GM19193 (cell line): ENCODE results near the gene PDX1.

Experiments
- POLR2A ChIP-seq: IDR thresholded peaks from 4 replicates; pipeline ENCODE4 v1.6.1; 2011; ENCODE audit not compliant: insufficient read depth, insufficient read length; ENCODE audit errors: extremely low read depth

PDX1 gene

DNA sequence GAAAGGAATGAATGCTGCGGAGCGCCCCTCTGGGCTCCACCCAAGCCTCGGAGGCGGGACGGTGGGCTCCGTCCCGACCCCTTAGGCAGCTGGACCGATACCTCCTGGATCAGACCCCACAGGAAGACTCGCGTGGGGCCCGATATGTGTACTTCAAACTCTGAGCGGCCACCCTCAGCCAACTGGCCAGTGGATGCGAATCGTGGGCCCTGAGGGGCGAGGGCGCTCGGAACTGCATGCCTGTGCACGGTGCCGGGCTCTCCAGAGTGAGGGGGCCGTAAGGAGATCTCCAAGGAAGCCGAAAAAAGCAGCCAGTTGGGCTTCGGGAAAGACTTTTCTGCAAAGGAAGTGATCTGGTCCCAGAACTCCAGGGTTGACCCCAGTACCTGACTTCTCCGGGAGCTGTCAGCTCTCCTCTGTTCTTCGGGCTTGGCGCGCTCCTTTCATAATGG, 8.6 kb downstream of the PDX1 start:
- no peak for TF ChIP-seq POLR2A

DNA sequence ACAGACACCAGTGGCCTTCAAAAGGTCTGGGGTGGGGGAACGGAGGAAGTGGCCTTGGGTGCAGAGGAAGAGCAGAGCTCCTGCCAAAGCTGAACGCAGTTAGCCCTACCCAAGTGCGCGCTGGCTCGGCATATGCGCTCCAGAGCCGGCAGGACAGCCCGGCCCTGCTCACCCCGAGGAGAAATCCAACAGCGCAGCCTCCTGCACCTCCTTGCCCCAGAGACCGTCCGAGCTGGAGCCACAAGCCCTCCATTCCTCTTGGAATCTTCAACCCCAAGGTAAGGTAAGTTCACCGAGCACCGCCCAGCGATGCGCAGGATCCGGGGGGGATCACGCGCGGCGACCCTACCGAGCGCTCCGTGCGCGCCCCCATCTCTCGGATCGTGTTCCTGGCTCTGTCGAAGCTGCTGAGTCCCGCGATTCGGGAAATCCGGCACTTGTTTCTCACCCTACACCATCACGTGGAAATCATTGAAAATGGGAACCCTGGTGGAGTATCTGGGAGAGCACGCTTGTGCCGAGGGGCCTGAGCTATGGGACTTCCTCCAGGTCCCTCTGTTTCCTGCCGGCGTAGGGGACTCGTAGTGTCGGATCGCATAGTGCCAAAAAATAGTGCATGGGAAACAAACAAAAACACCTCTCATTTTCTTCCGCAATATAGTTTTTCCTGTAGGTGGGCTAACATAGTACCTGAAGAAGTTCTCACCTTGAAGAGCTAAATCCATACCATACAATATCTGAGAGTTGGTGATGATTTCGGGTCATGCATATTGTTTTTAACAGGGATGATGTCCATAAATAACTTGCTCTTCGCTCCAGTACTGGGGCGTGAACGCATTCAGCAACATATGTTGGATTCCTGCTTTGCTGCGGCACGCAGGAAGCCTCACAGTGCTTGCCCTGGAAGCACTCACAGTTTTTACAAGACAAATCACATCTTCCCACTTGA, 9.3 kb downstream of the PDX1 start:
- no peak for TF ChIP-seq POLR2A

DNA sequence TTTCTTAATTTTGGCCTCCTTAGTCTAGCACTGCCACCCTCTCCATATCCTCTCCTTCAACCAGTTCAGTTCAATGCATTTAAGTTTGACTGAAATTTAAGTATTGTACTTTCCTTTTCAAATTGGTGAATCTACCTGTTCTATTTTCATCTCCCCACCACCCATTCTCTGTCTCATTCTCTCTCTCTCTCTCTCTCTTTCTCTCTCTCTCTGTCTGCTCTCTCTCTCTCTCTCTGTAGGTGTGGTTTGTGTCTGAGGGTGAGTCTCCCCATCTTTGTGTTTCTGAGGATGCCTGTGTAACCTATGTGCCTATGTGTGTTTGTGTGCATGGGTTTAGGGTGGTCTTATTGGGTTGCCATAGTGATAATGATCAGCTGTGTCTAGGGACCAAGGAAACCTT, 10.1 kb downstream of the PDX1 start:
- no peak for TF ChIP-seq POLR2A

- no peak for TF ChIP-seq POLR2A
Observed at GRCh38 chr13:27933118-27933517, 13.3 kb downstream of the PDX1 start.

- TF ChIP-seq POLR2A = no peak
Observed at GRCh38 chr13:27933580-27934328, 14.0 kb downstream of the PDX1 start.

DNA sequence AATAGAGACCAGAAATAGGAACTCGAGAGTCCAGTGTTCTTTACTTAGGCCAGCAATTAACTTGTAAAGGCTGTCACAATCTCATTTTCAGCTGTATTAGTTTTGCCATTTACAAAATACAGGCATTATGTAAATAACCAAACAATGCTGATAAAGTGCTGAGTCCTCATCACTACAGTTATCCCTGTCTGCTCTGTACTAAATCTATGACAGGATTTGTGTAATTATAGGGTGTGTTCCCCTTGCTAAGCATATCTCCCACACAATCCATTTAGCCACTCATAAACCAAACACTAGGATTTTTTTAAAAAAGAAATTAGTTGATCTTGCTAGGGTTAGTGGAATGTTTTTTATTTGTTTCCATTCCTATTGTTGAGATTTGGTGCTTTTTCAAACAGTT, 23.2 kb downstream of the PDX1 start:
- no peak for TF ChIP-seq POLR2A

GRCh38 chr13:27952876-27953675, 33.3 kb downstream of the PDX1 start:
- TF ChIP-seq POLR2A = no peak

DNA sequence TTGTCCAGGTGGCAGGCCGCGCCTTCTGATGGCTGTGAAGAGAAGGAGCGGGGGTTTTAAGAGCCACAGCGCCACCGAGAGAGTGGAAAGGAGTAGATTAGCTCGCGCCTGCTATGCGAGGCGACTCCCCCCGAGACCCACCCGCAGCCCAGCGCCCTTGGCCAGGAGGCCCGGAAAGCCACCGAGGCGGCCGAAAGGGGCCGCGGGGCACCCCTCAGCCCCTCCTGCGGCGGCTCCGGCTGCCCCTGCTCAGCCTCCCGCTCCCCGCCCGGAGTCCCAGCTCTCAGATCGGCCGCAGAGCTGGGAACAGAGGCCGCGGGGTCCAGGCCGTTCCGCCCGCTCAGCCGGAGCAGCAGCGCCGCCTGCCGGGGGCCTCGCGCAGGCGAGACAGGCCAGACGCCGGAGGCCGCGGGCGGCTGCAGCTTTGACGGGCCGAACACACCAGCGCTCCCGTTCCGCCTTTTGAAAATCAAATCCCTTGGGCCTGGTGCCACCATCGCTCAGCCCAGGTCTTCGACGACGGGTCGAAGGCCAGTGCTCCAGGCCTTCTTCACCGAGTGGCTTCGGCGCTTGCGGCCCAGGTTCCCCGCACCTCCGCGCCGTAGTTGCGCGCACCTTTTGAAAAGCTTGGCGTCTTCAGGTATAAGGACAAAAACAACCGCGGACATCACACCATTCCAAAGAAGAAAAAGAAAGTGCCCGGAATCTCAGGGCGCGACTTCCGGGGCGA, 34.0 kb downstream of the PDX1 start:
- TF ChIP-seq POLR2A = peak; percentile 11

- TF ChIP-seq POLR2A = no peak
Observed at GRCh38 chr13:27954406-27954851, 34.6 kb downstream of the PDX1 start.

DNA sequence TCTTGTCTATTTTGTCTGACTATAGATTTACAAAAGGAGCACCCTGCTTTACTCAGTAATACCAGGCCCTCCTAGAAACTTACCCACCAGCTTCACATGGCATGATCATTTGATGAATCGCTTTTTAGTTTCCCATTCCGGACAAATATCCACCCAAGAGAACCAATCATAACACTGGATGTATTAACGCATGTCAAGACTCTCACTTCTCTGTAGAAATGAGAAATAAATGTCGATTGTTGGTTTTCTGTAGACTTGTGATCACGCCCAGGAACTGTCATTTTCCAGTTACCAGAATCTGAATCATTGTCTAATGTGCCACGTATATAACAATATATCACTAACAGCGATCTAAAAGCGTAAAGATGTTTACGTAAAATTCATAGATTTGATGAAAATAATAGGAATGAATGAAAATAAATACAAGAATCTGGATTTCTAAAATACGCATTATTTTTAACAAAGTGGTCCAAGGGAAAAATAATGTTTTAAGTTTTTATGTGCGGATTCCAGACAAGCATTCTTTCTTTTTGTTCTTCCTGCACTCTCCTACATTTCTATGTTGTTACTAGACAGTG, 35.3 kb downstream of the PDX1 start:
- no peak for TF ChIP-seq POLR2A

GRCh38 chr13:27956576-27957300, 36.9 kb downstream of the PDX1 start:
- TF ChIP-seq POLR2A = no peak

DNA sequence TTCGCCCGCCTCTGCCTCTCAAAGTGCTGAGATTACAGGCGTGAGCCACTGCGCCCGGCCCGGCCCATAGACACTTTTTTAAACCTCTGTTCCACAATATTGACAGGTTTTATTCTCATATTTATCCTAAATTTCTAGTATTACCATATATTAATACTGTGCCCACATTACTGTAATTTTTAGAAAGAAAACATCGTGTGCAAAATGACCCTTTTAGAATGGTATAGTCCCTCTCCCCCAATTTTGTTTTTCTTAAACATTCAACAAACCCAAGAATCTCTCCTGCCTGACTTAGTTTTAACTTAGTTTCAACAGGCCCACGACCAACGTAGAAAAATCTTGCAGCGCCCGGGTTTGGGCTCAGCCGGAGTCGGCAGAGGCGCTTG, 40.2 kb downstream of the PDX1 start:
- no peak for TF ChIP-seq POLR2A
